ENCODE results near the gene RABEP1.

GRCh38 chr17:5408186-5408585 is 126.1 kb downstream of the RABEP1 start:
- no peak for TF ChIP-seq CTCF (conservative IDR thresholded peaks at IDR 0.05; ENCODE audit: low read depth, low read length)
- TF ChIP-seq EZH2 (IDR thresholded peaks at IDR 0.05; ENCODE audit: low read length, unreplicated experiment), result no peak
